Nephron progenitor cell (in vitro differentiated cells): Measurements from ENCODE around the gene SHMT2.

ENCODE experiments used
- DNase-seq: peaks from one replicate; pipeline ENCODE4 v3.0.0; 2021
- H3K27ac Mint-ChIP-seq: 2 replicates; pipeline ENCODE4 v1.8.0; 2021; ENCODE audit warnings: mild to moderate bottlenecking, moderate library complexity, mixed read lengths
- H3K27me3 Mint-ChIP-seq: 2 replicates; pipeline ENCODE4 v1.8.0; 2021; ENCODE audit warnings: mild to moderate bottlenecking, low read depth, mixed read lengths; ENCODE audit not compliant: poor library complexity
- H3K36me3 Mint-ChIP-seq: 2 replicates; pipeline ENCODE4 v1.8.0; 2021; ENCODE audit warnings: low read depth, mixed read lengths
- H3K4me1 Mint-ChIP-seq: 2 replicates; pipeline ENCODE4 v1.8.0; 2021; ENCODE audit warnings: mixed read lengths
- H3K4me3 Mint-ChIP-seq: 2 replicates; pipeline ENCODE4 v1.8.0; 2021; ENCODE audit warnings: mild to moderate bottlenecking, moderate library complexity, mixed read lengths
- H3K9me3 Mint-ChIP-seq: 2 replicates; pipeline ENCODE4 v1.8.0; 2021; ENCODE audit warnings: mild to moderate bottlenecking, moderate library complexity, mixed read lengths
- CTCF ChIP-seq: fragments of 200-600 bp; sonication (generic); IDR thresholded peaks from 2 replicates; pipeline ENCODE4 v1.5.0; 2021; ENCODE audit warnings: antibody characterized with exemption

SHMT2 gene

GRCh38 chr12:57200497-57200896, 29.0 kb upstream of the SHMT2 start:
- Mint-ChIP-seq H3K36me3 (peaks cover 46% of the 10 kb centered on the region), H3K27me3 (no peaks in the 10 kb centered on the region), H3K4me3 (no peak overlapping the region), H3K27ac (no peak overlapping the region), H3K4me1 (no peaks in the 10 kb centered on the region), H3K9me3 (no peaks in the 10 kb centered on the region)
- no peak for TF ChIP-seq CTCF
- DNase-seq, result no peak

GRCh38 chr12:57201219-57201618, 28.3 kb upstream of the SHMT2 start:
- H3K4me1 Mint-ChIP-seq, result no peaks in the 10 kb centered on the region
- no peaks in the 10 kb centered on the region for H3K9me3 Mint-ChIP-seq
- no peak for TF ChIP-seq CTCF
- H3K27ac Mint-ChIP-seq, result no peak overlapping the region
- H3K27me3 Mint-ChIP-seq, result no peaks in the 10 kb centered on the region
- H3K36me3 Mint-ChIP-seq, result peaks cover 48% of the 10 kb centered on the region
- H3K4me3 Mint-ChIP-seq, result no peak overlapping the region
- DNase-seq, result no peak

GRCh38 chr12:57201631-57202030, 27.9 kb upstream of the SHMT2 start:
- peak overlapping the region; percentile 78 for H3K27ac Mint-ChIP-seq
- peaks cover 44% of the 10 kb centered on the region for H3K36me3 Mint-ChIP-seq
- DNase-seq, result no peak
- H3K9me3 Mint-ChIP-seq, result no peaks in the 10 kb centered on the region
- no peaks in the 10 kb centered on the region for H3K4me1 Mint-ChIP-seq
- H3K27me3 Mint-ChIP-seq, result no peaks in the 10 kb centered on the region
- TF ChIP-seq CTCF, result no peak
- H3K4me3 Mint-ChIP-seq, result no peak overlapping the region

GRCh38 chr12:57202321-57202720, 27.2 kb upstream of the SHMT2 start:
- no peak overlapping the region for H3K4me3 Mint-ChIP-seq
- no peaks in the 10 kb centered on the region for H3K27me3 Mint-ChIP-seq
- TF ChIP-seq CTCF, result no peak
- H3K4me1 Mint-ChIP-seq, result peaks cover under 1% of the 10 kb centered on the region
- H3K27ac Mint-ChIP-seq, result no peak overlapping the region
- H3K36me3 Mint-ChIP-seq, result peaks cover 40% of the 10 kb centered on the region
- DNase-seq, result no peak
- no peaks in the 10 kb centered on the region for H3K9me3 Mint-ChIP-seq

GRCh38 chr12:57203201-57203600, 26.3 kb upstream of the SHMT2 start:
- H3K4me3 Mint-ChIP-seq, result no peak overlapping the region
- peaks cover 37% of the 10 kb centered on the region for H3K36me3 Mint-ChIP-seq
- H3K27me3 Mint-ChIP-seq, result no peaks in the 10 kb centered on the region
- DNase-seq, result no peak
- no peaks in the 10 kb centered on the region for H3K9me3 Mint-ChIP-seq
- no peak for TF ChIP-seq CTCF
- peaks cover 5% of the 10 kb centered on the region for H3K4me1 Mint-ChIP-seq
- H3K27ac Mint-ChIP-seq, result no peak overlapping the region

GRCh38 chr12:57203791-57204190, 25.7 kb upstream of the SHMT2 start:
- Mint-ChIP-seq H3K27ac (no peak overlapping the region), H3K9me3 (no peaks in the 10 kb centered on the region), H3K4me1 (peaks cover 5% of the 10 kb centered on the region), H3K36me3 (peaks cover 33% of the 10 kb centered on the region), H3K27me3 (no peaks in the 10 kb centered on the region), H3K4me3 (no peak overlapping the region)
- DNase-seq, result no peak
- no peak for TF ChIP-seq CTCF
